SW 1271 (cell line): ENCODE results near the gene COQ3.

ENCODE experiments used
- DNase-seq, 2 experiments: peaks; one replicate each; lab custom pipeline; 2025; lab: John Stamatoyannopoulos, UW

The COQ3 gene

DNA sequence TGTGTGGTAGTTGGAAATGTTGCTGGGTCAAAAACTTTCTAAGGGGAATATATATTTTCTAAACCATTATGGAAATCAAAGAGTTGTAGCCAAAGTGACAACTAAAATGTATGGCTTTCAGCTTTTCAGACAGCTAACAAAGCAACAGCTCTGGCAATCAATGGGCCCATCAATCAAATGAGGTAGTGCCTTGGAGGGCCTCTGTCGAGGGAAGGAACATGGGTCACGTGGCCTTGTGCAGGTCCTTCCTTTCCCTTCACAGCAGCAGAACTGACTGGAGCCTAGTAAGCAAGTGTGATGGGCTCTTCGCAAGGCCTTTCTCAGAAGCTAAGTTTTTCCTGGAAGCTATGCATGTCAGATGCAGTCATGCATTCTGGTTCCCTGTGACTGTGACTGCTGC, 62.5 kb downstream of the COQ3 start:
- no peak for DNase-seq

DNA sequence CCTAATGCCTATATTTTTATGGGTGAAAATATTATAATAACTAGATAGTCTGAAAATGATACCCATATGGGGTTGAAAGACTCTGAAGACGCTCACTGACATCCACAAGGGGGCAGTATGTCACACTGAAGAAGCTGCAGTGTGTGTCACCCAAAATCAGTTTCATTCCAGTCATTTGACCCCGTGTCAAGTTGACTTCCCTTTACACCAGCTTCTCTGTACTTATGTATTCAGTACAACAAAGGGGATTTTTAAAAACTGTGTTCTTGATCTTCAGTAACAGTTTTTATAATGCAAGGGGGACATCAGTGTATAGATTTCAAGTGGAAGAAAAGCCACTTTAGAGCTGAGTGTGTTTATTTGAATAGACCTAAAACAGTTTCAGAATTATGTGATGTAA, 63.8 kb downstream of the COQ3 start:
- DNase-seq = peak in 1 of 2 experiments; percentile 48

- DNase-seq = no peak
Observed at GRCh38 chr6:99324996-99325395, 69.0 kb downstream of the COQ3 start.
